Measurements from ENCODE around the gene LRRC14B. TPM values are rescaled to one million over a fixed set of nuclear protein-coding genes. Genes with fewer than 3 reads are reported as not detected.

Gene LRRC14B
- total and polyA plus RNA-seq, 4 donors = 0.09 TPM; not detected in 3

DNA sequence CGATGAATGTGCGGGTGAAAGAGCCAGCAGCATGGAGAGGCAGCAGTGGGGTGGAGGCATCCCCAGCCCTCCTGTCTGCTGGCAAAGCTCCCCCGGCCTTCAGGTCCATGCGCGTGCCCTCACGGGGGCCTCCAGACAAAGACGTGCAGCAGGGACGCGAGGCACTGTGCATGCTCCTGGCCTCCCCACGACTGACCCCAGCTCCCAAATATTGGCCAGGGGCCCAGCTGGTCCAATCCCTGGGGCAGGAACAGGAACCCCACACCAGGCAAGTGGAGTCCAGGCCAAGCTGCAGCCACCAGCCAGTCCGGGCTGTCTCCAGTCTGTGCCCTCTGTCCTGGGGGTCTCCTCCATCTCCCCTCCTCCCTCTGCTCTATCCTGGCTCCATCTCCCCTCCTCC, 33.5 kb upstream of the LRRC14B start:
- no peak for DNase-seq (ENCODE audit: low spot score)
- Histone ChIP-seq H3K4me3 (ENCODE audit: low read depth in 1 of 3, low read length in 3 of 3) (no peak overlapping the region), H3K36me3 (ENCODE audit: control insufficient read depth in 4 of 4, insufficient read depth in 3 of 4, low read depth in 1 of 4, low read length in 3 of 4) (no peaks in the 10 kb centered on the region), H3K27ac (ENCODE audit: low read depth in 1 of 2, low read length in 2 of 2) (no peak overlapping the region), H3K27me3 (ENCODE audit: control insufficient read depth in 4 of 4, insufficient read depth in 4 of 4, low read length in 3 of 4) (no peaks in the 10 kb centered on the region), H3K9ac (ENCODE audit: low read depth in 1 of 2, low read length in 2 of 2) (no peak overlapping the region), H3K4me1 (ENCODE audit: control insufficient read depth in 4 of 4, insufficient read depth in 4 of 4, low read length in 3 of 4) (no peaks in the 10 kb centered on the region), H3K9me3 (ENCODE audit: control insufficient read depth in 4 of 4, low read length in 3 of 4) (no peaks in the 10 kb centered on the region)
- 87% methylated on average over 11 of the region's 11 CpGs for WGBS
- no peak for TF ChIP-seq SP1 (IDR thresholded peaks at IDR 0.05)
- TF ChIP-seq, protein P1, sequence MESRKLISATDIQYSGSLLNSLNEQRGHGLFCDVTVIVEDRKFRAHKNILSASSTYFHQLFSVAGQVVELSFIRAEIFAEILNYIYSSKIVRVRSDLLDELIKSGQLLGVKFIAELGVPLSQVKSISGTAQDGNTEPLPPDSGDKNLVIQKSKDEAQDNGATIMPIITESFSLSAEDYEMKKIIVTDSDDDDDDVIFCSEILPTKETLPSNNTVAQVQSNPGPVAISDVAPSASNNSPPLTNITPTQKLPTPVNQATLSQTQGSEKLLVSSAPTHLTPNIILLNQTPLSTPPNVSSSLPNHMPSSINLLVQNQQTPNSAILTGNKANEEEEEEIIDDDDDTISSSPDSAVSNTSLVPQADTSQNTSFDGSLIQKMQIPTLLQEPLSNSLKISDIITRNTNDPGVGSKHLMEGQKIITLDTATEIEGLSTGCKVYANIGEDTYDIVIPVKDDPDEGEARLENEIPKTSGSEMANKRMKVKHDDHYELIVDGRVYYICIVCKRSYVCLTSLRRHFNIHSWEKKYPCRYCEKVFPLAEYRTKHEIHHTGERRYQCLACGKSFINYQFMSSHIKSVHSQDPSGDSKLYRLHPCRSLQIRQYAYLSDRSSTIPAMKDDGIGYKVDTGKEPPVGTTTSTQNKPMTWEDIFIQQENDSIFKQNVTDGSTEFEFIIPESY (IDR thresholded peaks at IDR 0.05) = no peak
- no peak for TF ChIP-seq EGR1 (IDR thresholded peaks at IDR 0.05; ENCODE audit: low read depth in 2 of 2)
- no peak for TF ChIP-seq GABPA (IDR thresholded peaks at IDR 0.05 in 1 of 2, conservative IDR thresholded peaks at IDR 0.05 in 1 of 2)
- TF ChIP-seq FOXA1 (IDR thresholded peaks at IDR 0.05) = no peak
- TF ChIP-seq RXRA (IDR thresholded peaks at IDR 0.05) = no peak
- no peak for TF ChIP-seq RAD21 (IDR thresholded peaks at IDR 0.05)
- TF ChIP-seq HNF4G (IDR thresholded peaks at IDR 0.05) = no peak
- no peak for TF ChIP-seq YY1 (IDR thresholded peaks at IDR 0.05)
- no peak for TF ChIP-seq TAF1 (conservative IDR thresholded peaks at IDR 0.05)
- TF ChIP-seq MAX (IDR thresholded peaks at IDR 0.05) = no peak
- TF ChIP-seq FOXA2 (IDR thresholded peaks at IDR 0.05) = no peak
- TF ChIP-seq JUND (IDR thresholded peaks at IDR 0.05) = no peak
- no peak for TF ChIP-seq REST (IDR thresholded peaks at IDR 0.05)

DNA sequence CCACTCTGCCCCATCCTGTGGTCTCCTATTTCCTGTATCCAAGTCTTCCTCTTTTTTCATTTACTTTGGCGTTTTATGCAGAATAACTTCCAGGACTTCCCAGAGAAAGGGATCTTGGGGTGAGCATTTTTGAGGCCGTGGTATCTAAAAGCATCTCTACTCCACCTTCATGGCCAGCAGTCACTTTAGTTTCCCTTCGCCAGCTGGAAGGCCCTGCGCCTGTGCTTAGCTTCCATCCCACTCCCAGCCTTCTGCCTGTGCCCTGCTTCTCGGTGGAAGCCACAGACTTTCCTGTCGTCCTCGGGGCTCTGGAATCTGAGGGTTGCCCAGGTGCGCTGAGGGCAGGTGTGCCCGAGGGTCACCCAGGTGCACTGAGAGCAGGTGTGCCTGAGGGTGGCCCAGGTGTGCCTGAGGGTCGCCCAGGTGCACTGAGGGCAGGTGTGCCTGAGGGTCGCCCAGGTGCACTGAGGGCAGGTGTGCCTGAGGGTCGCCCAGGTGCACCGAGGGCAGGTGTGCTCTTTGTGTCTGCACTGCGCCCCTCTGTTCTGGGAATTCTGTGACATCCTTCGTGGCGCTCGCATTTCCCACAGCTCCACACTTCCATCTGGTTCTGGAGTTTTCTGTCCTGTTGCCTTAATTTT, 32.4 kb upstream of the LRRC14B start:
- DNase-seq (ENCODE audit: low spot score) = no peak
- Histone ChIP-seq H3K27ac (ENCODE audit: low read depth in 1 of 2, low read length in 2 of 2) (no peak overlapping the region), H3K9me3 (ENCODE audit: control insufficient read depth in 4 of 4, low read length in 3 of 4) (no peaks in the 10 kb centered on the region), H3K4me1 (ENCODE audit: control insufficient read depth in 4 of 4, insufficient read depth in 4 of 4, low read length in 3 of 4) (no peaks in the 10 kb centered on the region), H3K9ac (ENCODE audit: low read depth in 1 of 2, low read length in 2 of 2) (no peak overlapping the region), H3K36me3 (ENCODE audit: control insufficient read depth in 4 of 4, insufficient read depth in 3 of 4, low read depth in 1 of 4, low read length in 3 of 4) (no peaks in the 10 kb centered on the region), H3K4me3 (ENCODE audit: low read depth in 1 of 3, low read length in 3 of 3) (no peak overlapping the region), H3K27me3 (ENCODE audit: control insufficient read depth in 4 of 4, insufficient read depth in 4 of 4, low read length in 3 of 4) (no peaks in the 10 kb centered on the region)
- no peak for TF ChIP-seq SP1 (IDR thresholded peaks at IDR 0.05)
- TF ChIP-seq, protein P2, sequence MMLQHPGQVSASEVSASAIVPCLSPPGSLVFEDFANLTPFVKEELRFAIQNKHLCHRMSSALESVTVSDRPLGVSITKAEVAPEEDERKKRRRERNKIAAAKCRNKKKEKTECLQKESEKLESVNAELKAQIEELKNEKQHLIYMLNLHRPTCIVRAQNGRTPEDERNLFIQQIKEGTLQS (IDR thresholded peaks at IDR 0.05) = no peak
- no peak for TF ChIP-seq HNF4A (conservative IDR thresholded peaks at IDR 0.05)
- no peak for TF ChIP-seq GABPA (IDR thresholded peaks at IDR 0.05 in 1 of 2, conservative IDR thresholded peaks at IDR 0.05 in 1 of 2)
- no peak for TF ChIP-seq NR2F2 (IDR thresholded peaks at IDR 0.05)
- no peak for TF ChIP-seq MAX (IDR thresholded peaks at IDR 0.05)
- 77% methylated on average over 17 of the region's 17 CpGs for WGBS

All from liver (tissue), 9 donors.